A172 (cell line): ENCODE data around the gene SFRP5. TPM values are rescaled to one million over a fixed set of nuclear protein-coding genes. Genes with fewer than 3 reads are reported as not detected.

Experiments
- DNase-seq: peaks from one replicate; pipeline ENCODE4 v3.0.0-alpha.2; 2015; ENCODE audit warnings: low spot score
- total RNA-seq: library from RNA; depleted of rRNA; stranded (reverse); fragments of >200 nt; shearing (Covaris generic); gene quantifications from 2 replicates; pipeline ENCODE4 v1.2.3, GENCODE V29; 2014

SFRP5 gene
- total RNA-seq, 1 experiment from 2014 or later: not detected

DNA sequence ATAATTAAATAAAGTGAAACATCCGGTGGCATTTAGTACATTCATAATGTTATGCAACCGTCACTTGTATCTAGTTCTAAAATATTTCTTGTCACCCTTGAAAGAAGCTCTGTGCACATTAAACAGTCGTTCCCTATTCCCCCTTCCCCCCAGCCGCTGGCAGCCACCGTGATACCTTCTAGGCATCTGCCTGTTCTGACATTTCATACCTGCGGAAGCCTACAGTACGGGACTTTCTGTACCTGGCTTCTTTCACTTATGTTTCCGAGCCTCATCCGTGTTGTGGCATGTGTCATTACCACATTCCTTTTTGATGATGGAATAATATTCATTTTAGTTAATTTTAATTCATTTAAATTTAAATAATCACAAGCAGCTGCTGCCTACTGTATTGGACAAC lies 13.9 kb upstream of the SFRP5 start:
- DNase-seq: no peak

GRCh38 chr10:97785231-97785630 lies 13.4 kb upstream of the SFRP5 start:
- no peak for DNase-seq

GRCh38 chr10:97784200-97784810 lies 12.5 kb upstream of the SFRP5 start:
- DNase-seq: no peak

DNA sequence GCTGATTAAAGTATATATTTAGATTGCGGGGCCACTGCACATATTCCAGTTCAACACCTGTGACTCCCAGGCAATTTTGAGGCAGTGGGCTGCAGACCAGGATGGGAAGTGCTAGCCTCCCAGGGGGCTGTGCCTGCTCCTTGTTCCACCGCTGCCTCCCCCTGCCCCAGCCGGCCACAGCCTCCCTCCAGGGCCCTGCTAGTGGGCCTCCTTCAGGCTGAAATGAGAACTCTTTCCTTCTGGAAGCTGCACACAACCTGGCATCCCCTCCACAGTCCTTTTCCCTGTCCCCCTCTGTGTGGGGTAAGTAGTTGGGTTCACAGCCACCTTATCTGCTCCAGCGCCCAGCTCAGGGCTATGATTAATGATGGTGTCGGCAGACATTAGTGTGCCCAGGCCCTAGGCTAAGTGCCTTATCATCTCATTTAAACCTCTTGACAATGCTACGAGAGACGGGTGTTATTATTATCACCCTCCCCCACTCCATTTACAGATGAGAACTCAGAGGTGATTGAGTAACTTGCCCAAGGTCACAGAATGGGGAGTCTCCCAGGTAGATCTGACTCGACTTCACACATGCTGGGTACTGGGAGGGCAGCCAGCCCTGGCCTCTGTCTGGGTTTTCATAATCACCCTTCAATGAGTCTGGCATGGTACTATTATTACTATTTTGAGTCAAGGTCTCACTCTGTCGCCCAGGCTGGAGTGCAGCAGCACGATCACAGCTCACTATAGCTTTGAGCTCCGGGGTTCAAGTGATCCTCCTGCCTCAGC lies 10.8 kb upstream of the SFRP5 start:
- no peak for DNase-seq

DNA sequence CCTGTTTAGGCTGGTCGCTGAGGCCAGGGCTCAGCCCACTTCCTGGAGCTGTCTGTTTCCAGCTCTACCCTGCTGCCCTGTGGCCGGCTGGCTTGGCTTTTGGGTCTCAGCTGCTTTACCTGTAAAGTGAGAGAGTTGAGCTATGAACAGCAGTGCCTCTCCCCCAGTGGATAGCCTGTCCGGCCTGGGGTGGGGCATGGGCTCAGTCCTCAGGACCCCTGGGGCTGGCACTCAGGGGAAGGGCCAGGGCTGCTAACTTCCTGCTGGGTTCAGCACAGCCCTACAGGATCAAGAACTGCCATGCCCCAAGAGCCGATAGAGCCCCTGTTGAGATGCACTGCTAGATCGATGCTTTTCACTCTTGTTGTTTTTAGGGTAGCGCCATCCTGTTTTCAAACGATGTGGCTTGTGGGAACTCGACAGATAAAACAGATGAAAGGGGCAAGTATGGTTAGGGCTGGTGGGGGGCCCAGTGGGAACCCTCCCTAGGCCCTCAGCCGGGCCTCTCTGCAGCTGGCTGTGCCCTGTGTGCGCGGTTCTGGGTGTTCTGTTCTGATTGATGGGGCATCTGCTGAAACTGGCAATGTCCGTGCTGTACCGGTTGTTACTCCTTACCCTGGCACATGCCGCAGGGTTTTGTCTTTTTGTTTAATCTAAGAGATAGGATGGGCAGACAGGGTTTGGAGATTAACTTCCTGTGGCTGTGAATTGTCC lies 10.0 kb upstream of the SFRP5 start:
- DNase-seq: no peak

GRCh38 chr10:97780841-97781617 lies 9.2 kb upstream of the SFRP5 start:
- no peak for DNase-seq

GRCh38 chr10:97779975-97780374 lies 8.2 kb upstream of the SFRP5 start:
- no peak for DNase-seq

- DNase-seq: no peak
These were observed 7.7 kb upstream of the SFRP5 start for GRCh38 chr10:97779492-97779891.

DNA sequence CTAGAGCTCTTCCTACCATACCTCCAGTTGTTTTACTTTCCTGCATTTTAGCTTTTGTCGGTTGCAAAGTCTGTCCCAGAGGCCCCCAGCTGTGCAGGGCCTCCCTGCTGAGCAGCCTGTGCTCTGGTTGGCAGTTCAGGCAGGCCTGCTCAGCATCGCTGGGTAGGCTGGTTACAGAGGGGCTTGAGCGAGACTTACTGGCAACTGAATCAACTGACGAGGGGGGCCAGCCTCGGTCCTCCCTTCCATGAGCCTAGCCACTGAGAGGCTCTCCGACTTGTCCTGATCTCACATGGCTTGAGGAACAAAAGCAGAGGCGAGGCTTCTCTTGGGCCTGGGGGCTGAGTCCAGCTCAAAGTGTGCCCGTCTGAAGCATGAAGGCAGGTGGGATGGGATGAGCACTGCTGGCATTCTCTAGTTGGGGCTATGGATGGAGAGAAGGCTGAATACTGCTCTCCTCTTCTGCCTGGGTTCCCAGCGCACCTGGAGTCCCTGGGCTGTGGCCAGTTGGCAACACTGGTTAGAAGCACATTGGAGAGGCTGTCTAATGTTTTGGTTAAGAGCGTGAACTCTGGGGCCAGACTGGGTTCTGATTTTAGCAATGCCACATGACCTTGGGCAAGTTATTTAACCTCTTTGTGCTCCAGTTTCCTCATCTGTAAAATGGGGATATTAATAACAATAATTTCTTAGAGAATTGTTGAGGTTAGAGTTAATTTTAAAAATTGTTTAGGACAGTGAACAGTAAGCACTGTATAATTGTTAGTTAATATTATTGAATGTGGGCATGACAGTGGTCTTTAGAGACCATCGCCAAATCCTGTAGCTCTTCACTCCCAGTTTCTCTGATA lies 6.9 kb upstream of the SFRP5 start:
- DNase-seq: no peak

GRCh38 chr10:97777143-97777542 lies 5.3 kb upstream of the SFRP5 start:
- DNase-seq: no peak

DNA sequence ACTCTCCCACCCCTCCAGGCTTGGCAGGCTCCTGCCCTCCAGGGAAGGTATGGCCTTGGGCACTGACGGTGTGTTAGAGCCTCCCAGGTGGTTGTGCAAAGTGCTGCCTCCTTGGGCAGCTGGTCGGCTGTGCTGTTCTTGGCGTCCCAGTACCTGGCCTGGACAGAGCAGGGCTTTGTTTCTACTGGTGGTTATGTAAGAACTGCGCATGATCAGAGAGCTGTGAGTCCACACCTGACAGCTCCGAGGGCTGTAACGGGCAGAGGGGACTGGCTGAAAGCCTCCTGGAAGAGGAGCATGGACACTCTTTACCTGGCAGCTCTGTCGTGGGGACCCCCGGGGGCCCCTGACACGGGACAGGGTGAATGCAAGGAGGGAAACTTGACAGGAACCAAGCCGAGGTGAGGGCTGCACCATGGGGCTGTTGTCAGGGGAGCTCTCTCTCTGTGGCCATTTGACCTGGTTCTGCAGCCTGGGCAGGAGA lies 3.1 kb upstream of the SFRP5 start:
- DNase-seq: no peak

DNA sequence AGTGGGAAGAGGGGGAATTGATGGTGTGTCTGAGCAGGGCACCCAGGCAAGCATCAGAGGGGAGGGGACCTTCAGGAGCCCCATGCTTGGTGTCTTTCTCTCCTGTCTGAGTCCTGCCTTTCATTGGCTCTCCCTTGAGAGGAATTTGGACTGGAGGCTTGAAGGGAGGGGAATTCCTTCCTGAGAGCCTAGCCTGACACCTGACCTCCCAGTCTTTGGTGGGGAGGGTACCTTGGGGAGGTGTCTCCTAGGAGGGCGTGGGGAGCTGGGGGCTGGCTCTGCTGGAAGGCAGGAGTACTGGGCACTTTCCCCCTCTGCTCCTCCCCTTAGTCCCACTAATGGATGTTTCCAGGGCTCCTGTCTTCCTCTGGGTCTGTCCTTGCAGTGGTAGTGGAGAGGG lies 1.3 kb upstream of the SFRP5 start:
- DNase-seq: no peak

- DNase-seq: no peak
These were observed 526 bp downstream of the SFRP5 start for GRCh38 chr10:97771055-97771891.

DNA sequence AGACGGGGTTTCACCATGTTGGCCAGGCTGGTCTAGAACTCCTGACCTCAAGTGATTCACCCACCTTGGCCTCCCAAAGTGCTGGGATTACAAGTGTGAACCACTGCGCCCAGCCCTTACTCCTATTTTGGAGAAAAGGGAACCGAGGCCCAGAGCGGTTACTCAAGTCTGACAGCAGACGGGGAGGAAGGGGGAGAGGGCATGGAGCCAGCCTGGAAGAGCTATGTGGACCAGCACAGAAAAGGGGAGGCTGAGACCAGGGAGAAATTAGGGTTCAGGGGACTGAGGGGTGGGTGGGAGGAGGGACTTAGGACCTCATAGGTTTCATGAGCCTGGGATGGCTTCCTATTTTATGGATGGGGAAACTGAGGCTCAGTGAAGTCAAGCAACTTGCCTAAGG lies 1.5 kb downstream of the SFRP5 start:
- DNase-seq: no peak

GRCh38 chr10:97768322-97769315 lies 3.2 kb downstream of the SFRP5 start:
- no peak for DNase-seq

DNA sequence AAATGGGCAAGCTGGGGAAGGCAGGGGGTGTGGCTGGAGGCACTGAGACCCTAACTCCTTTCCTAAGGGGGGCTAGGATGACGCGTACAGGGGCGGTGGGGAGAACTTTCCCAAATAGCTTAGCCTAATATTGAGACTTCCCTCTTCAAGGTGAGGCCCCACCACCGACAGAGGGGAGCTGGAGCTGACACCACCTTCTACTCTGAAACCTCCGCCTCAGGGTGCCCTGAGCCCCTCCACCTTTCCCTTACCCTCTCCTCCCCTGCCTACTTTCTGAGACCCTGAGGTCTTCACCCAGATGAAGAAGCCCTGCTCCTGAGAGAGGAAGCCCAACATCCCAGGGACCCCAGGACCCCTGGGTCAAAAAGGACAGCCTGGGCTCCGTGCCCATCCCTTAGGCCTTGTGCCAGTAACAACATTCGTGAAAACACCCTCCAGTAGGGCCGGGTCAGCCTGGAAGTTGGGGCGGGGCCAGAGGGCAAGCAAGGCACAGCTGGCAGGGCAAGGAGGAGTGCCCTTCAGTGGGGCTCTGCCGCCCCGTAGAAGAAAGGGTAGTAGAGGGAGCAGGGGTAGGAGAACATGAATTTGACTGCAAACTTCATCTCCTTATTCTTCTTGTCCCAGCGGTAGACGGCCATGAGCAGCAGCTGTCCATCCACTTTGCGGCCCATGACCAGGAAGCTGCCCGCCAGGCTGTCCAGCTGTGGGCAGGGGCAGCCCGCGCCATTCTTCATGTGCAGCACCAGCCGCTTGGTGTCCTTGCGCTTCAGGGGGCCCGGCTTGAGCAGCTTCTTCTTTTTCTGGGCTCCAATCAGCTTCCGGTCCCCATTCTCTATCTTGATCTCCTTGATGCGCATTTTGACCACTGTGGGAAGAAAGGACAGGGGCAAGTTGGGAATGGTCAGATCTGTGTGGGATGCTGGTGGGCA lies 4.5 kb downstream of the SFRP5 start:
- no peak for DNase-seq

GRCh38 chr10:97766106-97766810 lies 5.5 kb downstream of the SFRP5 start:
- no peak for DNase-seq
